HUES64 (cell line): ENCODE data around the gene PCYT1A.
A peak's percentile ranks its signal among the peaks of the same experiment; 100 is the strongest.

Experiments
- H3K27ac ChIP-seq: 2 replicates; pipeline ENCODE4 v1.7.0; 2013; ENCODE audit warnings: low read depth, low read length, inconsistent platforms
- H3K27me3 ChIP-seq: 2 replicates; pipeline ENCODE4 v1.6.1; 2013; ENCODE audit warnings: mild to moderate bottlenecking, low read length; ENCODE audit not compliant: insufficient read depth
- H3K36me3 ChIP-seq: 2 replicates; pipeline ENCODE4 v1.6.1; 2013; ENCODE audit warnings: mild to moderate bottlenecking, low read length; ENCODE audit not compliant: insufficient read depth
- H3K4me1 ChIP-seq: 2 replicates; pipeline ENCODE4 v1.6.1; 2013; ENCODE audit warnings: mild to moderate bottlenecking, low read length, moderate library complexity; ENCODE audit not compliant: insufficient read depth
- H3K4me3 ChIP-seq: 2 replicates; pipeline ENCODE4 v1.5.1; 2013; ENCODE audit warnings: mild to moderate bottlenecking, low read length, moderate library complexity
- H3K9ac ChIP-seq: 2 replicates; pipeline ENCODE4 v1.6.1; 2013; ENCODE audit warnings: mild to moderate bottlenecking, low read depth, low read length
- H3K9me3 ChIP-seq: 2 replicates; pipeline ENCODE4 v1.6.1; 2013; ENCODE audit warnings: low read depth, low read length; ENCODE audit not compliant: insufficient read depth
- WGBS: fragments of 150-250, 120-280 bp; methylation state at CpG from one replicate; pipeline ENCODE4 v1.1.7; 2013; ENCODE audit warnings: missing lambda C conversion rate; 5-methylcytosine and 5-hydroxymethylcytosine counted together

The PCYT1A gene

DNA sequence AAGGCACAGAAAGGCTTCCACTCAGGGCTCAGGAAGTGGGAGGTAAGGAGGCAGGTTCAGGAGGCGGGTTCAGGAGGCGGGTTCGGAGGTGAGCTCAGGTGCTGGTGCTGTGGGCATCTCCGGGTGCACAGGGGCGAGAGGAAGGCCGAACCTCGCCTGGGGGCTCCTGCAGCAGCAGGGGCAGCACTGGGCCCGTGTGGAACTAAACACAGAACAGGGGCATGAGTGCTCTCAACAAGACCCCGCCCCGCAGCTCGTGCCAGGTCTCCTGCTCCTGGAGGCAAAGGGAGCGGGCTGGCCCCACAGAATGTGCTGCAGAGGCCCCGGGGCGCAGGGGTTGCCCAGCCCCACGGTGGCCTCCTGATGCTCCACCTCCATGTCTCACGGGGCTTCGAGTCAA is 90.0 kb downstream of the PCYT1A start:
- peaks cover 2% of the 10 kb centered on the region; the same call in 1 of the 2 replicates for H3K4me1 ChIP-seq
- WGBS, result 88% methylated on average over 17 of the region's 17 CpGs

DNA sequence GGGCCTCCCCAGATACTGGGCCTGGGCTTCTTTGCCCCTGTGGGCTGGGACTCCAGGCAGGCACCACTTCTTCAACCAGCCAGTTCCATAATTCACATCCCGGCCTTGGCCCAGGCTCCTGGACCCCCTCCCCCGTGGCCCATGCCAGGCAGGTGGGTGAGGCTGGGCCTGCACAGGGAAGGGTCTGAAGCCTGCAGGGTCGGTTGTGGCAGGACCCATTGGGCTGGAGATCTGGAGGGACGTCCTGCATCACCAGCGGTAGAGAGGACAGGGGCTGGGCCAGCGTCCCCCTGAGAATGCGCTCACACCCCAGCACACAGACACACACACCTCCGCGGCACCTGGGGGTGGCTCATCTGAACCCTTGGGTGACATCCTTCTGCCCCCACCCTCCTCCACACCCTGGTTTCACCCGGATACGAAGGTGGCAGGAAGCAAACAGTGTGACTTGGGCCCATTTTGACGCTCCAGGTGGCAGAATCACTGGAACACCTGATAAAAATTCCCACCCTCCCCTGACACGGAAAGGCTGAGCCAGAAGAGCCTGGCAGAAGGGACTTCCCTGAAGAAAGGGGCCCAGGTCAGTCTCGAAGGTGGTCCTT is 91.8 kb downstream of the PCYT1A start:
- Histone ChIP-seq H3K9me3 (no peaks in the 10 kb centered on the region), H3K9ac (no peak overlapping the region), H3K36me3 (no peaks in the 10 kb centered on the region), H3K4me1 (peaks cover 3% of the 10 kb centered on the region; the same call in 1 of the 2 replicates), H3K4me3 (no peak overlapping the region), H3K27ac (no peak overlapping the region), H3K27me3 (no peaks in the 10 kb centered on the region)
- 92% methylated on average over 14 of the region's 14 CpGs for WGBS

More for the DNA sequence above, 90.0 kb downstream of the PCYT1A start:
- H3K36me3 ChIP-seq, result no peaks in the 10 kb centered on the region
- no peak overlapping the region for H3K9ac ChIP-seq
- no peak overlapping the region for H3K27ac ChIP-seq
- no peaks in the 10 kb centered on the region for H3K27me3 ChIP-seq
- no peak overlapping the region for H3K4me3 ChIP-seq
- H3K9me3 ChIP-seq, result no peaks in the 10 kb centered on the region

DNA sequence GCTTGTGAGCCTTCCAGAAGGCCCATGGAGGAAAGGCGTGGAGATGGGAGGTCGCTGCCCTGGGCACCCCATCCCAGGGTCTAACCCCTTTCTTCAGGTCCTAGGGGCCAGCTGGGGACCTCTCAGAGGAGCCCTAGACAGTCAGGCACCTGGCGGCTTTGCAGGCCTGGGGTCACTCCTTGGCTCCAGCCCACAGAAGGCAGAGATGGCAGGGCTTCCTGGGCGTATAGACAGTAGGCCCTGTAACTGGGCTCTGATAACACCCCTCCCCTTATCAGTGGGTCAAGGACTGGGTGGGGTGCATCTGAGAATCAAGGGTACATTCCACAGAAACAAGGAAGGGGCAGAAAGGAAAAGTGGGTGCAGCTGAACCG is 93.0 kb downstream of the PCYT1A start:
- Histone ChIP-seq H3K9me3 (no peaks in the 10 kb centered on the region), H3K9ac (no peak overlapping the region), H3K36me3 (no peaks in the 10 kb centered on the region), H3K27ac (no peak overlapping the region), H3K4me1 (peaks cover 3% of the 10 kb centered on the region; the same call in 1 of the 2 replicates), H3K27me3 (no peaks in the 10 kb centered on the region), H3K4me3 (no peak overlapping the region)
- WGBS, result 91% methylated on average over 5 of the region's 5 CpGs

DNA sequence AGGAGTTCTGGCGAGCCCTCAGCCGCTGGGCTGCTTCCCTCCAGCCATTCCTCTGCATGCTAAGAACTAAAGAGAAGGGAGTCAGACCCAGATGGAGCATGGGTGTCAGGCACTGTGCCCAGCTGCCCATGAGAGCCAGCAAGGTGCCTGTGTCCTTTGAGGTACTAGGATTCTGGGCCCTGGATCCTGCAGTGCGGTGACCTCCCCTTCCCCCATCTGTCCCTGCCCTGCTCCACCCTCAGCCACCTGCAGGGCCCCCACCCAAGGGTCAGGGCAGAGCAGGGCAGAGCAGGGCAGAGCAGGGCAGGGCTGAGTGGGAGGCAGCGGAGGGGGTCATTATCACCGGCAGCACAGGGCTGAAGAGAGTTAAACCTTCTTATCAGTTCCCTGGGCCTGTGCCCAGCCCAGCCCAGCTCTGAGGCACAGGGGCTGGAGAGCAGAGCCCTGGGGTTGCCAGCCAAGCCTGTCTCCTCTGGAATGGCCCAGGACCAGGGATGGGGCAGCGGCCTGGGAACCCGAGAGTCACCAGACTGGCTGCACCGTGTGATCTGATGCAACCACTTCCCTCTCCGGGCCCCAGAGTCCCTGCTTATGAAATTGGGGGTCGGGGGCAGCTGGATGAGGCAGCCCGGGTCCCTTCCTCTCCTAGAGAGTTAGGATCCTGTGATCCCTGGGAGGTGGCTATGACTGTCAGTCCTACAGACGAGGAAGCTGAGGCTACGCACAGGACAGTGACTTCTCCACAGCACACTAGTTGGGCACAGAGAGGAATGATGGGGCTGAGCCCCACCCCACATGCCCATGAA is 93.6 kb downstream of the PCYT1A start:
- Histone ChIP-seq H3K36me3 (no peaks in the 10 kb centered on the region), H3K4me3 (no peak overlapping the region), H3K27ac (no peak overlapping the region), H3K4me1 (peaks cover 3% of the 10 kb centered on the region; the same call in 1 of the 2 replicates), H3K9me3 (no peaks in the 10 kb centered on the region), H3K9ac (no peak overlapping the region; the same call in 1 of the 2 replicates), H3K27me3 (no peaks in the 10 kb centered on the region)
- 94% methylated on average over 13 of the region's 13 CpGs for WGBS

DNA sequence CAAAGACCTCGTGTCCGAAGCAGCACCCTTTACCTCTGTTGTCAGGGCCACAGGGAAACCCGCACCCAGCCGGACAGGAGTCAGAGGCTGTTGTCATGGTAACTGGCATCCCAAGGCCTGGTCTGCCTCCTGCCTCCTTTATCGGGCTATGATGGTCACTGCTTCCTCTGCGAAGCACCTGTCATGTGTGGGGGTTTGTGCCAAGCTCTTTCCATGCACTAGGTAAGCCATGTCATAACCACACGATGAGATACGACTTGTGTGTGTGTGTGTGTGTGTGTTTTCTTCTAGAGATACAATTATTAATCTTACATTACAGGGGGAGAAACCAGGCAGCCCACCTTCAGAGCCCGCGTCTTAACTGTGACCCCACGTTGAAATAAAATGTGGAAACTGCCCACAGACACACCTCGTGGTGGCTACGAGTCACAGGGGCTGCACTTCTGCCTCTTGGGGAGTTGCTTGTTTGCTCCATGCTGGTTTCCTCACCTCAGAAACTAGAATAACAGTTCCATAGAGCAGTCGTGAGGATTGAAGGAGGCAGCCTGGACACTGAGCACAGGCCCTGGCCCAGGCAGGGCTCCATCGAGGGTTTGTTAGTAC is 94.3 kb downstream of the PCYT1A start:
- Histone ChIP-seq H3K27me3 (no peaks in the 10 kb centered on the region), H3K4me3 (no peak overlapping the region), H3K36me3 (no peaks in the 10 kb centered on the region), H3K9me3 (no peaks in the 10 kb centered on the region), H3K4me1 (peaks cover 3% of the 10 kb centered on the region; the same call in 1 of the 2 replicates), H3K9ac (no peak overlapping the region), H3K27ac (no peak overlapping the region)
- WGBS, result 91% methylated on average over 13 of the region's 15 CpGs

DNA sequence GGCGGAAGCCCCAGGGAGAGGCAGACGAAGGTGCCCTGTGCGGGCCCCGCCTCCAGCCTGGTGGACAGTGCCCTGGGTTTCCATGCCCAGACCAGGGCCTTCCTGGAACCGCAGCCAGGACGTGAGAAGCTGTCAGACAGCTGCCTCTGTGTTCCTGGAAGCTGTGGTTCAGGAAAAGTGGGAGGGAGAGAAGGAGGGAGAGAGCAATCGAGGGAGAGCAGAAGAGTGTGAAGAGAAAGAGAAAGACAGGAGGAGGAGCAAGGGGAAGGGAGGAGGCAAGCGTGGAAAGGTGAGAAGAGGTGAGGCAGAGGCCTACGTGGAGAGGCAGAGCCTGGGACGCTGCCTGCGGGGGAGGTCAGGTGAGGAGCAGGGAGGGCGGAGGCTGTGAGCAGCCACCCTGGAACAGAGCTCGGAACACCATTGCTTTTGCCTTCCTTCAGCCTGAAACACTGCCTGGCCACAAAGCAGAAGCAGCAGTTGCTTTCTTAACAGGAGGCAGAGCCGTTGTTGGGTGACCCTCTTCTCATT is 94.9 kb downstream of the PCYT1A start:
- no peaks in the 10 kb centered on the region for H3K36me3 ChIP-seq
- H3K9ac ChIP-seq, result no peak overlapping the region
- H3K9me3 ChIP-seq, result no peaks in the 10 kb centered on the region
- peaks cover 3% of the 10 kb centered on the region; the same call in 1 of the 2 replicates for H3K4me1 ChIP-seq
- H3K27ac ChIP-seq, result no peak overlapping the region
- no peak overlapping the region for H3K4me3 ChIP-seq
- 69% methylated on average over 14 of the region's 14 CpGs for WGBS
- H3K27me3 ChIP-seq, result no peaks in the 10 kb centered on the region

DNA sequence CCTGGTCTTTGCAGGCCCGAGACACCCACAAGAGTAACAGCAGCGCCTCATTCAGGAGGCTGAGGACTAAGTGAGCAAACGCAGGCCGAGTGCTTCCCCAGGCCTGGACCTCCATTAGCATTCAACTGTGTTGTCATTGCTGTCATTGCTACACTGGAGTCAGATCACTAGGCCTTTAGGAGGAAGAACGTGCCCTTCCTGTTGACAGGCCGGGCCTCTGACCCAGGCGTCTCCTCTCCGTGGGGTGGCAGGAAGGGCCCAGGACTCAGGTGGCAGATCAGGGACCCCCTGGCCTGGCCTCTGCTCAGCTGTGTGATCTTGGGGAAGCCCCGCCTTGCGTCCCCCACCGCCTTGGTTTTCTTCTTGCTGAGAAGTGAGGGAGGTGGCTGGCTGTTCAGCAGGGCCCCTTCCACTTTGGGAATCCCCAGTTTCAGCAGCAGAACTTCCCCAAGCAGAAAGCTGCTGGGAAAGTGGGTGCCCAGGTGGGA is 95.4 kb downstream of the PCYT1A start:
- Histone ChIP-seq H3K4me1 (peaks cover 5% of the 10 kb centered on the region), H3K9ac (no peak overlapping the region), H3K4me3 (no peak overlapping the region), H3K9me3 (no peaks in the 10 kb centered on the region), H3K36me3 (no peaks in the 10 kb centered on the region), H3K27me3 (no peaks in the 10 kb centered on the region), H3K27ac (no peak overlapping the region)
- 82% methylated on average over 11 of the region's 11 CpGs for WGBS

DNA sequence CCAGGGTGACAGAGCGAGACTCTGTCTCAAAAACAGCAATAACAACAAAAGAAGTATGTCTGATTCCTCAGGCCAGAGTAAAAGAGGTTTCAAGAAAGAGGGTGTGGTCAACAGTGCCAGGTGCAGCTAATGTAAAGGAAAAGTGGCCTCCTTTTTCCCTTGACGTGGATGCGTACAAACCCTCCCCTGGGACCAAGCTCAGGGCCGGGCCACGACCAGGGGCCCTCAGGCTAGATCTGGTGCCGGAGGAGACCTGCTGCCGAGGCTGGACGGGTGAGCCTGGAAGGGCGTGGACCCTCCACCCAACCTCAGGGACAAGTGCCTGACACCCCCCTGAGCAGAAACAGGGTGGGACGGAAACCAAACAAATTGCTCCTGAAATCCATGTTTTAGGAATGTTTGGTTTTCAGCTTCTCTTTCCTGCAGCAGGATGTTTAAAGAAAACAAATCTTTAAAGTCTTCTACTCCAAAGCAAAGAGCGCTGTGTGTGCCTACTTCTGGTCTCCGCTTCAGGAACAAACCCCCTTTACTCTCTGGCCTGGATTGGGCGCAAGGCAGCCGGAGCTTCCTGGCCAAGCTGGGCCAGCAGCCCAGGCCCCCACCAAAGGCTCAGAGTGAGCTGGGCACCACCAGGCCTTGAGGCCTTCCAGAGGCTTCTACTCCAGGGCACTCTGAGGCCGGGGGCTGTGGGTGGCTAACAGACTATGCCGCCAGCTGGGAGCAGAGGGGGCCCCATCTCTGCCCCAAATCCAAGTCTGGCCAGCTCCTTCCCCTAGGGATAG is 97.8 kb downstream of the PCYT1A start:
- WGBS, result 94% methylated on average over 16 of the region's 16 CpGs
- Histone ChIP-seq H3K9ac (no peak overlapping the region), H3K4me1 (peaks cover 9% of the 10 kb centered on the region), H3K4me3 (no peak overlapping the region), H3K27ac (no peak overlapping the region), H3K9me3 (no peaks in the 10 kb centered on the region), H3K27me3 (no peaks in the 10 kb centered on the region), H3K36me3 (no peaks in the 10 kb centered on the region)

DNA sequence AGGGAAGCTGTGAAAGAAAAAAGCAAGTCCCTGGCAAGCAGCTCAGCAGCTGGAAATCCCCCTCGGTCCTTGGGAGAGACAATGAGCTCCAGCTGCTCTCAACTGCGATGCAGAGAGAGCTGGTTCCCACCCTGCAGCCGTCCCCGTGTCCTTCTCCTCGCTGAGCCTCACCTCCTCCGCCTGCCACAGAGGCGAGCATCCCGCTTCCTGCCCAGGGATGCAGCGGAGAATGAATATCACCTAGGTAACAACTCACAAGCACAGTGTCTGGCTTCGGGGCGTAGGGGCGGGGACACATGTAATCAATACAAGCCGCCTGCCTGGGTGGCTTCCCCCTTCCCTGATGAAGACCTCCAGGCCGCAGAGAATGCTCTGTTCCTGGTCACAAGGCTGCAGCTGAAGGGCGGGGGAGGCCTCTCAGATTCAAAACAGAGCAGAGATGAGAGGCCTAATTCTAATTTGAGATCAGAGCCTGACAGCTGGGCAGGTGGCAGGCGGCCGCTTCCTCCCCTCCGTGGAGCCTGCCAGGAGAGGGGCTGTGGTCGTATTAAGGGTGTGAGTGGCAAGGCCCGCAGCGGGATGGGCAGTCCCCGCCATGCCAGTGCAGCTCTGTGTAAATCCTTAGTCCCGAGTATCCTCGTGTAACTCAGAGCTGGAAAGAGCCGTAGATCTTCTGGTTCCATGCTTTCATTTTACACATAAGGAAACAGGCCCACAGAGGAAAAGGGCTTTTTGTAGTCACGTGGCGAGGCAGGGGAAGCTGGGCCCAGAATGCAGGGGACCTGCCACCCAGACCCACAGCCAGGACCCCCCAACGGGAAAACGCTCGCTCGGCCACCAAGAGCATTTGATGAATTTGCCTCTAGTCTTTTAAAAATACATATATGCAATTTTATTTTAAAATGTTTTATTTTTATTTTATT is 100.6 kb downstream of the PCYT1A start:
- Histone ChIP-seq H3K4me3 (0 out of 2 replicates have a peak overlapping the region, but pooled peaks have one; percentile 17), H3K9me3 (no peaks in the 10 kb centered on the region), H3K9ac (no peak overlapping the region), H3K4me1 (peaks cover 5% of the 10 kb centered on the region), H3K27me3 (no peaks in the 10 kb centered on the region), H3K27ac (peak overlapping the region; percentile 4; the same call in 1 of the 2 replicates), H3K36me3 (no peaks in the 10 kb centered on the region)
- WGBS, result 43% methylated on average over 29 of the region's 31 CpGs

DNA sequence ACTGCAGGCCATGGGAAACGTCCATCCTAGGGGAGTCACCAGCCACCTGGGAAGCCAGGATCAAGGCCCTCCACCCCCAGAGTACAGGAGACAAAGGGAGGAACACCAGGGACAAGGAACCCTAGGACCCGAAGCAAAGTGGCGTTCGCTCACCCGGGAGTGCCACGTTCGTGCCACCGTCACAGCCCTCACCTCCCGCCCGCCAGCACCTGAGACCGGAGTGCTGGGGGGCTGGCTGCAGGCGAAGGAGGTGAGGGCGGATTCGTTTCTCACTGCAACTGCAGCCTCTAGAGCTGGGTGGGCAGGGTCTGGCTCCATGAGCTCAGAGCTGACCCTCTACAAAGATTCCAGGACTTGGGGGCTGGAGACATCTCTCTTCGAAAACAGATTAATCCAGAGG is 102.6 kb downstream of the PCYT1A start:
- Histone ChIP-seq H3K9me3 (no peaks in the 10 kb centered on the region), H3K9ac (no peak overlapping the region), H3K36me3 (no peaks in the 10 kb centered on the region), H3K27me3 (no peaks in the 10 kb centered on the region), H3K4me1 (peaks cover 8% of the 10 kb centered on the region), H3K4me3 (no peak overlapping the region), H3K27ac (no peak overlapping the region)
- 95% methylated on average over 15 of the region's 15 CpGs for WGBS
